ENCODE measurements around the gene CCDC154.

DNA sequence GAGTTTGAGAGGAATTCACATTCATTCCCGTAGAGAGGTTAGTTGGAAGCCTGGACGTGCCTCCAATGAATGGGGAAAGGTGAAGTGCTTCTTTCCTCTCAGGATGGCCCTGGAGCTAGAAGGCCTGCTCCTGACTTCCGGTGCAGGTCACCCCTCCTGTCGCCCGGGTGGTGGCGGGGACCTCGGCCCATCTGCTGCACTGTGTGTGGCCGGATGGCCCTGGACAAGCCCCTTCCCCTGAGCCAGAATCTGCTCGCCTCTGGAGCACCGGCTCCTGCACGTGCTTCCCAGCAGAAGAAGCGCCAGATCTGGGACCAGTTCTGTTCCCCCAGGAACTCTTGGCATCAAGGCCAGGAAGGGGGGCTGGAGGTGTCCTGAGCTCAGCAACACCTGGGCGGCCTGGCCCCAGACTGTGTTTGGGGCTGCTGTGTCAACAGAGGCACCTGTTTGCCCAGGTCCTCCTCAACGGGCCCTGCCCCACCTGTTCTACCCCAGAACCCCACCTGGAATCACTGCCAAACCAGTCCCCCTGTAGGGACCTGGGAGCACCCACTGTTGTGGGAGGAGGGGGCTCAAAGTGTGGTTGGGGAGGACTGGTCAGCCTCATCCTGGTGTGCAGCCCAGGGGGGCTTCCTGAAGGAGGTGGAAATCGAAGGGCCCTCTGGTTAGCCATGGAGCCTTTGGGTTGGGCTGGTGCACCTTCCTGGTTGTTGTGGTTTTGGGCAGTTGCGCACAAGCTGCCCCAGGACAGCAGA, 18.6 kb downstream of the CCDC154 start:
- TF ChIP-seq POLR2A (IDR thresholded peaks at IDR 0.05; ENCODE audit: low read depth, low read length): no peak
- no peak for TF ChIP-seq RAD21 (IDR thresholded peaks at IDR 0.05; ENCODE audit: low read length)
- TF ChIP-seq, protein P1, sequence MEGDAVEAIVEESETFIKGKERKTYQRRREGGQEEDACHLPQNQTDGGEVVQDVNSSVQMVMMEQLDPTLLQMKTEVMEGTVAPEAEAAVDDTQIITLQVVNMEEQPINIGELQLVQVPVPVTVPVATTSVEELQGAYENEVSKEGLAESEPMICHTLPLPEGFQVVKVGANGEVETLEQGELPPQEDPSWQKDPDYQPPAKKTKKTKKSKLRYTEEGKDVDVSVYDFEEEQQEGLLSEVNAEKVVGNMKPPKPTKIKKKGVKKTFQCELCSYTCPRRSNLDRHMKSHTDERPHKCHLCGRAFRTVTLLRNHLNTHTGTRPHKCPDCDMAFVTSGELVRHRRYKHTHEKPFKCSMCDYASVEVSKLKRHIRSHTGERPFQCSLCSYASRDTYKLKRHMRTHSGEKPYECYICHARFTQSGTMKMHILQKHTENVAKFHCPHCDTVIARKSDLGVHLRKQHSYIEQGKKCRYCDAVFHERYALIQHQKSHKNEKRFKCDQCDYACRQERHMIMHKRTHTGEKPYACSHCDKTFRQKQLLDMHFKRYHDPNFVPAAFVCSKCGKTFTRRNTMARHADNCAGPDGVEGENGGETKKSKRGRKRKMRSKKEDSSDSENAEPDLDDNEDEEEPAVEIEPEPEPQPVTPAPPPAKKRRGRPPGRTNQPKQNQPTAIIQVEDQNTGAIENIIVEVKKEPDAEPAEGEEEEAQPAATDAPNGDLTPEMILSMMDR (conservative IDR thresholded peaks at IDR 0.05; ENCODE audit: low read depth, low read length): no peak
- TF ChIP-seq RCOR1 (IDR thresholded peaks at IDR 0.05; ENCODE audit: insufficient replicate concordance, low read length): no peak
- no peak for TF ChIP-seq RFX5 (IDR thresholded peaks at IDR 0.05; ENCODE audit: low read depth, low read length)
- TF ChIP-seq MAZ (IDR thresholded peaks at IDR 0.05; ENCODE audit: borderline replicate concordance, low read depth, low read length): no peak
- no peak for TF ChIP-seq MAFK (IDR thresholded peaks at IDR 0.05; ENCODE audit: low read depth, low read length)
- TF ChIP-seq ELK1 (IDR thresholded peaks at IDR 0.05; ENCODE audit: borderline replicate concordance, low read depth, low read length): no peak
- TF ChIP-seq CHD1 (IDR thresholded peaks at IDR 0.05; ENCODE audit: low read depth, low read length): no peak
- TF ChIP-seq NFE2L2 (IDR thresholded peaks at IDR 0.05; ENCODE audit: low read depth, low read length): no peak
- no peak for TF ChIP-seq SMC3 (IDR thresholded peaks at IDR 0.05; ENCODE audit: low read depth, low read length)

All from IMR-90 (cell line).